Liver (tissue), 3 donors: Measurements from ENCODE around the gene CCDC120.

Experiments used
- CTCF ChIP-seq: fragments of 150-350 bp; IDR thresholded peaks from 2 replicates; pipeline ENCODE4 v1.5.1; 2017; ENCODE audit warnings: improper control_type of control experiment, low read depth, low read length; ENCODE audit not compliant: missing input control
- JUND ChIP-seq, 2 donors: IDR thresholded peaks; 2 replicates each; pipeline ENCODE4 v1.6.1; 2016; ENCODE audit warnings: antibody characterized with exemption in 2 of 2
- NR2F2 ChIP-seq: IDR thresholded peaks from 2 replicates; pipeline ENCODE4 v1.6.1; 2016; ENCODE audit warnings: antibody characterized with exemption
- REST ChIP-seq: IDR thresholded peaks from 2 replicates; pipeline ENCODE4 v1.6.1; 2016; ENCODE audit warnings: antibody characterized with exemption, mild to moderate bottlenecking
- TAF1 ChIP-seq: conservative IDR thresholded peaks from 2 replicates; pipeline ENCODE4 v1.6.1; 2016; ENCODE audit warnings: antibody characterized with exemption, mild to moderate bottlenecking
- TF ChIP-seq, protein P1 (sequence below): IDR thresholded peaks from 2 replicates; pipeline ENCODE4 v1.6.1; 2016; ENCODE audit warnings: antibody characterized with exemption
- TF ChIP-seq, protein P2 (sequence below): IDR thresholded peaks from 2 replicates; pipeline ENCODE4 v1.6.1; 2016; ENCODE audit warnings: antibody characterized with exemption
- donor health status: healthy.
- donor health status: healthy.

GRCh38 chrX:49054073-49054762 lies 4.6 kb upstream of the CCDC120 start:
- TF ChIP-seq, protein P1, sequence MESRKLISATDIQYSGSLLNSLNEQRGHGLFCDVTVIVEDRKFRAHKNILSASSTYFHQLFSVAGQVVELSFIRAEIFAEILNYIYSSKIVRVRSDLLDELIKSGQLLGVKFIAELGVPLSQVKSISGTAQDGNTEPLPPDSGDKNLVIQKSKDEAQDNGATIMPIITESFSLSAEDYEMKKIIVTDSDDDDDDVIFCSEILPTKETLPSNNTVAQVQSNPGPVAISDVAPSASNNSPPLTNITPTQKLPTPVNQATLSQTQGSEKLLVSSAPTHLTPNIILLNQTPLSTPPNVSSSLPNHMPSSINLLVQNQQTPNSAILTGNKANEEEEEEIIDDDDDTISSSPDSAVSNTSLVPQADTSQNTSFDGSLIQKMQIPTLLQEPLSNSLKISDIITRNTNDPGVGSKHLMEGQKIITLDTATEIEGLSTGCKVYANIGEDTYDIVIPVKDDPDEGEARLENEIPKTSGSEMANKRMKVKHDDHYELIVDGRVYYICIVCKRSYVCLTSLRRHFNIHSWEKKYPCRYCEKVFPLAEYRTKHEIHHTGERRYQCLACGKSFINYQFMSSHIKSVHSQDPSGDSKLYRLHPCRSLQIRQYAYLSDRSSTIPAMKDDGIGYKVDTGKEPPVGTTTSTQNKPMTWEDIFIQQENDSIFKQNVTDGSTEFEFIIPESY, result no peak
- TF ChIP-seq CTCF (no peak), TAF1 (no peak), NR2F2 (no peak), REST (no peak), JUND (IDR thresholded peaks at IDR 0.05) (no peak)
- TF ChIP-seq, protein P2, sequence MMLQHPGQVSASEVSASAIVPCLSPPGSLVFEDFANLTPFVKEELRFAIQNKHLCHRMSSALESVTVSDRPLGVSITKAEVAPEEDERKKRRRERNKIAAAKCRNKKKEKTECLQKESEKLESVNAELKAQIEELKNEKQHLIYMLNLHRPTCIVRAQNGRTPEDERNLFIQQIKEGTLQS, result no peak
